ENCODE results near the gene TUT7.

Gene TUT7

GRCh38 chr9:86256653-86257052, 97.6 kb downstream of the TUT7 start:
- DNase-seq, result no peak

- DNase-seq, result no peak
Observed at GRCh38 chr9:86253577-86253976, 100.6 kb downstream of the TUT7 start.

- no peak for DNase-seq
Observed at GRCh38 chr9:86252870-86253269, 101.3 kb downstream of the TUT7 start.

GRCh38 chr9:86250123-86250522, 104.1 kb downstream of the TUT7 start:
- DNase-seq, result no peak

GRCh38 chr9:86248746-86249145, 105.5 kb downstream of the TUT7 start:
- DNase-seq, result no peak

- no peak for DNase-seq
Observed at GRCh38 chr9:86246752-86247161, 107.5 kb downstream of the TUT7 start.

GRCh38 chr9:86242071-86242470, 112.1 kb downstream of the TUT7 start:
- no peak for DNase-seq

- no peak for DNase-seq
Observed at GRCh38 chr9:86241216-86241615, 113.0 kb downstream of the TUT7 start.

- no peak for DNase-seq
Observed at GRCh38 chr9:86238861-86239770, 115.1 kb downstream of the TUT7 start.

Data from central memory CD4-positive, alpha-beta T cell (primary cell).